ENCODE measurements around the gene KCNJ15. TPM values are rescaled to one million over a fixed set of nuclear protein-coding genes. Genes with fewer than 3 reads are reported as not detected.

The KCNJ15 gene
- total and polyA plus RNA-seq, 2 of the 4 experiments (the other 2 are of a cell fraction) = under 0.01 to 0.07 TPM

DNA sequence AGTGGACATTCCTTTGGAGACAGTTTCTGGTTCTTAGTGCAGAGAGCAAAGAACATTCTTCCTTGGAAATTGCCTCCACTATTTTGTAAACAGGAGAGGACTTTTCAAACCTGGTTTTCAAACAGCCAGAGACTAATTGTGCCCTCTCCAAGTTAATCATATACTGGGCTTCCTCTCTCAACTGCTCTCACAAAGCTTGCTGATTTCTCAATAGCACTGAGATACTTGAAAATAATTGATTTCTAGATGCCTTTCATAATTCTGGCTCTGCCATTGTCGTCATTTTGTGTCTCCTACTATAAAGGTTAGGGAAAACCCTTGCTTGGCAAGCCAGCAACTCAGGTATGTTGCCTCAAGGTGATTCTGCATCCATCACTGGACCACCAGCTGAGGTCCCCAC is 56.0 kb downstream of the KCNJ15 start:
- no peak overlapping the region for H3K4me3 ChIP-seq (ENCODE audit: insufficient read depth, low read depth, low read length)
- no CpG with 5 or more reads among the region's 1 CpG for WGBS, 2 experiments (ENCODE audit: extremely low coverage in 2 of 2, insufficient read length in 1 of 2)

More for the DNA sequence above, 56.0 kb downstream of the KCNJ15 start:
- Histone ChIP-seq H3K9me1 (ENCODE audit: insufficient read depth, low read length) (peaks cover 10% of the 10 kb centered on the region), H4K5ac (ENCODE audit: low read depth, low read length) (no peak overlapping the region), H3K18ac (ENCODE audit: low read depth, low read length) (no peak overlapping the region), H4K8ac (ENCODE audit: low read depth in 2 of 2, low read length in 2 of 2) (no peak overlapping the region), H3K79me1 (ENCODE audit: low read depth in 1 of 2, low read length in 2 of 2) (no peaks in the 10 kb centered on the region), H2BK5ac (ENCODE audit: low read depth, low read length, poor library complexity, severe bottlenecking) (no peak overlapping the region), H3K4ac (ENCODE audit: low read depth, low read length) (no peak overlapping the region), H3K27ac (ENCODE audit: insufficient read depth, low read length) (no peak overlapping the region), H3K14ac (replicated peaks; ENCODE audit: low read depth, low read length) (no peak overlapping the region), H2BK120ac (ENCODE audit: low read depth, low read length) (no peak overlapping the region), H2BK15ac (ENCODE audit: low read depth, low read length) (no peak overlapping the region; the same call in 2 of the 3 replicates), H2BK20ac (ENCODE audit: low read depth, low read length) (no peak overlapping the region), H3K36me3 (ENCODE audit: control insufficient read depth, insufficient read depth, low read length) (no peaks in the 10 kb centered on the region), H3K9me3 (ENCODE audit: control insufficient read depth, insufficient read depth, low read length) (no peaks in the 10 kb centered on the region), H4K91ac (ENCODE audit: insufficient read depth, low read depth, low read length) (no peak overlapping the region), H3K4me2 (ENCODE audit: low read depth, low read length) (no peak overlapping the region), H3K23ac (ENCODE audit: low read depth, low read length) (no peak overlapping the region), H3K4me1 (ENCODE audit: control insufficient read depth, insufficient read depth, low read length) (peaks cover 6% of the 10 kb centered on the region), H4K20me1 (ENCODE audit: insufficient read depth, low read length) (no peaks in the 10 kb centered on the region), H3K56ac (ENCODE audit: extremely low read depth, insufficient read depth, low read length) (no peak overlapping the region), H2AK5ac (ENCODE audit: low read depth, low read length) (0 out of 2 replicates have a peak overlapping the region, but pooled peaks have one; percentile 0), H2AFZ (replicated peaks; ENCODE audit: low read length, poor library complexity) (no peak overlapping the region), H3K27me3 (ENCODE audit: control insufficient read depth, insufficient read depth, low read length) (peaks cover 2% of the 10 kb centered on the region; the same call in 1 of the 2 replicates), H3K9ac (ENCODE audit: low read depth, low read length) (no peak overlapping the region), H2AK9ac (replicated peaks; ENCODE audit: low read depth, low read length, poor library complexity) (no peak overlapping the region)
- ATAC-seq (ENCODE audit: low read depth) (no peak), DNase-seq (no peak)
- CTCF ChIA-PET = no interaction called here
- BruUV-seq (replicated peaks) = no TSS peak
- dilution Hi-C loops (cut with HindIII; ENCODE audit: low sequenced_read_pairs, unreplicated experiment) = no loop called here
- TF ChIP-seq, protein P1, sequence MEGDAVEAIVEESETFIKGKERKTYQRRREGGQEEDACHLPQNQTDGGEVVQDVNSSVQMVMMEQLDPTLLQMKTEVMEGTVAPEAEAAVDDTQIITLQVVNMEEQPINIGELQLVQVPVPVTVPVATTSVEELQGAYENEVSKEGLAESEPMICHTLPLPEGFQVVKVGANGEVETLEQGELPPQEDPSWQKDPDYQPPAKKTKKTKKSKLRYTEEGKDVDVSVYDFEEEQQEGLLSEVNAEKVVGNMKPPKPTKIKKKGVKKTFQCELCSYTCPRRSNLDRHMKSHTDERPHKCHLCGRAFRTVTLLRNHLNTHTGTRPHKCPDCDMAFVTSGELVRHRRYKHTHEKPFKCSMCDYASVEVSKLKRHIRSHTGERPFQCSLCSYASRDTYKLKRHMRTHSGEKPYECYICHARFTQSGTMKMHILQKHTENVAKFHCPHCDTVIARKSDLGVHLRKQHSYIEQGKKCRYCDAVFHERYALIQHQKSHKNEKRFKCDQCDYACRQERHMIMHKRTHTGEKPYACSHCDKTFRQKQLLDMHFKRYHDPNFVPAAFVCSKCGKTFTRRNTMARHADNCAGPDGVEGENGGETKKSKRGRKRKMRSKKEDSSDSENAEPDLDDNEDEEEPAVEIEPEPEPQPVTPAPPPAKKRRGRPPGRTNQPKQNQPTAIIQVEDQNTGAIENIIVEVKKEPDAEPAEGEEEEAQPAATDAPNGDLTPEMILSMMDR (conservative IDR thresholded peaks at IDR 0.05; ENCODE audit: low read depth, low read length) = no peak
- TF ChIP-seq RFX5 (IDR thresholded peaks at IDR 0.05; ENCODE audit: low read depth, low read length) = no peak
- no peak for TF ChIP-seq NFE2L2 (IDR thresholded peaks at IDR 0.05; ENCODE audit: low read depth, low read length)
- intact Hi-C loops (cut with micrococcal nuclease) = no loop called here
- POLR2A ChIA-PET (ENCODE audit: unreplicated experiment) = no interaction called here
- in situ Hi-C loops (cut with MboI; ENCODE audit: low sequenced_read_pairs) = no loop called here

All from IMR-90 (cell line).